Measurements from ENCODE around the gene GEMIN2. TPM values are rescaled to one million over a fixed set of nuclear protein-coding genes. Genes with fewer than 3 reads are reported as not detected.
"Not testable (repeated sequence)": the region's sequence is repeated elsewhere in the genome, so short reads cannot be mapped to it uniquely, and the experiment has no call there.

Gene GEMIN2
- total RNA-seq, 4 donors from 2014 or later: 9.7 to 19.8 (median 19.0) TPM

GRCh38 chr14:39182770-39183684 lies 68.9 kb downstream of the GEMIN2 start:
- DNase-seq: no peak
- Histone ChIP-seq H3K4me3 (no peak overlapping the region), H3K27ac (no peak overlapping the region), H3K4me1 (peaks cover 0 to 33% (median 3%) of the 10 kb centered on the region in 3 donors), H3K9me3 (no peaks in the 10 kb centered on the region), H3K36me3 (peaks cover 9 to 73% (median 34%) of the 10 kb centered on the region in 3 donors), H3K27me3 (no peaks in the 10 kb centered on the region)
- TF ChIP-seq POLR2A (IDR thresholded peaks at IDR 0.05): no peak
- TF ChIP-seq, protein P1, sequence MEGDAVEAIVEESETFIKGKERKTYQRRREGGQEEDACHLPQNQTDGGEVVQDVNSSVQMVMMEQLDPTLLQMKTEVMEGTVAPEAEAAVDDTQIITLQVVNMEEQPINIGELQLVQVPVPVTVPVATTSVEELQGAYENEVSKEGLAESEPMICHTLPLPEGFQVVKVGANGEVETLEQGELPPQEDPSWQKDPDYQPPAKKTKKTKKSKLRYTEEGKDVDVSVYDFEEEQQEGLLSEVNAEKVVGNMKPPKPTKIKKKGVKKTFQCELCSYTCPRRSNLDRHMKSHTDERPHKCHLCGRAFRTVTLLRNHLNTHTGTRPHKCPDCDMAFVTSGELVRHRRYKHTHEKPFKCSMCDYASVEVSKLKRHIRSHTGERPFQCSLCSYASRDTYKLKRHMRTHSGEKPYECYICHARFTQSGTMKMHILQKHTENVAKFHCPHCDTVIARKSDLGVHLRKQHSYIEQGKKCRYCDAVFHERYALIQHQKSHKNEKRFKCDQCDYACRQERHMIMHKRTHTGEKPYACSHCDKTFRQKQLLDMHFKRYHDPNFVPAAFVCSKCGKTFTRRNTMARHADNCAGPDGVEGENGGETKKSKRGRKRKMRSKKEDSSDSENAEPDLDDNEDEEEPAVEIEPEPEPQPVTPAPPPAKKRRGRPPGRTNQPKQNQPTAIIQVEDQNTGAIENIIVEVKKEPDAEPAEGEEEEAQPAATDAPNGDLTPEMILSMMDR (IDR thresholded peaks at IDR 0.05): no peak
- intact Hi-C loops (cut with DNase I): no loop called here
- 94 to 95% methylated on average over 1 of the region's 1 CpG for WGBS, 2 donors

DNA sequence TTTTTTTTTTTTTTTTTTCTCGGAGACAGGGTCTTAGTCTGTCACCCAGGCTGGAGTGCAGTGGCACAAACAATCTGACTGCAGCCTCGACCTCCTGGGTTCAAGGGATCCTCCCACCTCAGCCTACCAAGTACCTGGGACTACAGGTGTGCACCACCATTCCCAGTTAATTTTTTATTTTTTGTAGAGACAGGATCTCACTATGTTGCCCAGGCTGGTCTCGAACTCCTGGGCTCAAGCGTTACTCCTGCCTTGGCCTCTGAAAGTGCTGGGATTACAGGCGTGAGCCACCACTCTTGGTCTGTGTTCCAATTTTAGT lies 69.5 kb downstream of the GEMIN2 start:
- H3K36me3 ChIP-seq: peaks cover 7 to 66% (median 28%) of the 10 kb centered on the region in 3 donors
- intact Hi-C loops (cut with DNase I); H3K27ac ChIP-seq; H3K27me3 ChIP-seq; DNase-seq; H3K4me3 ChIP-seq; H3K9me3 ChIP-seq: not testable (repeated sequence)
- WGBS, 2 donors: 86 to 95% methylated on average over 5 of the region's 5 CpGs
- peaks cover 0 to 36% (median 3%) of the 10 kb centered on the region in 3 donors for H3K4me1 ChIP-seq

- H3K36me3 ChIP-seq: peaks cover 7 to 56% (median 17%) of the 10 kb centered on the region in 3 donors
- 96 to 100% methylated on average over 3 to 4 of the region's 4 CpGs for WGBS, 2 donors
- no peaks in the 10 kb centered on the region for H3K9me3 ChIP-seq
- intact Hi-C loops (cut with DNase I): no loop called here
- no peak overlapping the region for H3K27ac ChIP-seq
- no peak for DNase-seq
- H3K27me3 ChIP-seq: no peaks in the 10 kb centered on the region
- TF ChIP-seq, protein P1 (IDR thresholded peaks at IDR 0.05): no peak
- no peak for TF ChIP-seq POLR2A (IDR thresholded peaks at IDR 0.05)
- peaks cover 0 to 37% (median 3%) of the 10 kb centered on the region in 3 donors for H3K4me1 ChIP-seq
- no peak overlapping the region for H3K4me3 ChIP-seq
Observed at GRCh38 chr14:39184628-39185255, 70.6 kb downstream of the GEMIN2 start.

GRCh38 chr14:39185256-39186049 lies 71.3 kb downstream of the GEMIN2 start:
- DNase-seq: no peak
- H3K4me1 ChIP-seq: peaks cover 0 to 33% (median 3%) of the 10 kb centered on the region in 3 donors
- no peaks in the 10 kb centered on the region for H3K27me3 ChIP-seq
- no peak overlapping the region for H3K4me3 ChIP-seq
- peaks cover 6 to 48% (median 10%) of the 10 kb centered on the region in 3 donors for H3K36me3 ChIP-seq
- WGBS, 2 donors: 84 to 88% methylated on average over 5 of the region's 5 CpGs
- intact Hi-C loops (cut with DNase I): no loop called here
- no peaks in the 10 kb centered on the region for H3K9me3 ChIP-seq
- no peak overlapping the region for H3K27ac ChIP-seq
- TF ChIP-seq, protein P1 (IDR thresholded peaks at IDR 0.05): no peak
- TF ChIP-seq POLR2A (IDR thresholded peaks at IDR 0.05): no peak

Small RNA genes within 50 kb of the gene (small RNA-seq; reads per million reads assigned to genes)
- 0 reads per million in 4 donors for gene AL109628.1

Other genes starting within 250 kb of the GEMIN2 start
- 10 to 100 TPM; 25.1 to 52.5 (median 42.2) TPM for gene SEC23A, start 11.1 kb upstream of the GEMIN2 start, total RNA-seq
- gene TRAPPC6B, start 56.0 kb downstream of the GEMIN2 start, total RNA-seq: 10 to 100 TPM; 16.6 to 24.2 (median 23.6) TPM
- 10 to 100 TPM; 16.7 to 43.9 (median 24.8) TPM for gene PNN, start 60.9 kb downstream of the GEMIN2 start, total RNA-seq
- gene MIA2, start 119.6 kb downstream of the GEMIN2 start, total RNA-seq: 10 to 100 TPM; 33.3 to 50.7 (median 38.7) TPM